B cell (primary cell): ENCODE data around the gene STAB1. TPM values are rescaled to one million over a fixed set of nuclear protein-coding genes. Genes with fewer than 3 reads are reported as not detected.

Experiments used
- ATAC-seq: fragments of 200-7000 bp; cut with Tn5 transposase; one replicate; pipeline ENCODE4 v1.10.0; 2021; ENCODE audit warnings: low read depth, mild to moderate bottlenecking, moderate number of reproducible peaks, moderate library complexity
- CTCF ChIA-PET: fragments of 350-600 bp; sonication (Branson Sonifier 250); formaldehyde crosslinking; loops from one replicate; lab custom pipeline; 2021; ENCODE audit warnings: antibody characterized with exemption, inconsistent platforms; lab: Charles Lee
- POLR2A ChIA-PET: fragments of 350-600 bp; sonication (Branson Sonifier 250); formaldehyde crosslinking; loops from one replicate; lab custom pipeline; 2021; ENCODE audit warnings: antibody characterized with exemption; lab: Charles Lee
- DNase-seq: peaks from one replicate; pipeline ENCODE4 v3.0.0; 2013
- H2AFZ ChIP-seq: 2 replicates; pipeline ENCODE4 v1.6.1; 2012; ENCODE audit warnings: mild to moderate bottlenecking, low read depth, low read length; ENCODE audit not compliant: insufficient read depth, poor library complexity, severe bottlenecking
- H3K27ac ChIP-seq, 2 donors: 1 replicate in 1 of 2; 2 replicates in 1 of 2; pipeline ENCODE4 v1.5.1; 2012 to 2013; ENCODE audit warnings: low read length in 2 of 2, mild to moderate bottlenecking in 2 of 2, moderate library complexity in 1 of 2
- H3K27me3 ChIP-seq, 4 experiments: fragments of 200-600 bp in 1 of 4; sonication (generic) in 1 of 4; replicated peaks in 1 of 4; 1 replicate in 2 of 4; 2 replicates in 2 of 4; pipeline versions ENCODE4 v1.6.1 to v1.7.0; 2013 to 2016; ENCODE audit warnings: low read length in 3 of 4, mild to moderate bottlenecking in 2 of 4, mixed read lengths in 1 of 4, moderate library complexity in 1 of 4; ENCODE audit not compliant: insufficient read depth in 4 of 4, control insufficient read depth in 3 of 4; ENCODE audit errors: control extremely low read depth in 1 of 4
- H3K36me3 ChIP-seq, 2 experiments: replicated peaks in 1 of 2; 1 replicate in 1 of 2; 2 replicates in 1 of 2; pipeline versions ENCODE4 v1.6.1 to v1.7.1; 2013; ENCODE audit warnings: low read length in 1 of 2; ENCODE audit not compliant: insufficient read depth in 2 of 2, control insufficient read depth in 1 of 2; ENCODE audit errors: control extremely low read depth in 1 of 2, extremely low read depth in 1 of 2
- H3K4me1 ChIP-seq, 2 donors: fragments of 200-600 bp in 1 of 2; sonication (generic) in 1 of 2; 1 replicate in 1 of 2; 2 replicates in 1 of 2; pipeline versions ENCODE4 v1.5.1 to v1.6.1; 2013 to 2017; ENCODE audit warnings: low read length in 2 of 2; ENCODE audit not compliant: control insufficient read depth in 2 of 2, insufficient read depth in 2 of 2
- H3K4me2 ChIP-seq: replicated peaks from 2 replicates; pipeline ENCODE3; 2012; ENCODE audit warnings: mild to moderate bottlenecking, low read depth, low read length; ENCODE audit not compliant: poor library complexity, severe bottlenecking
- H3K4me3 ChIP-seq, 5 experiments: fragments of 200-600 bp in 1 of 5; sonication (generic) in 1 of 5; 1 replicate in 3 of 5; 2 replicates in 2 of 5; pipeline versions ENCODE4 v1.5.1 to v1.7.0; 2011 to 2016; ENCODE audit warnings: low read length in 4 of 5, mild to moderate bottlenecking in 4 of 5, low read depth in 2 of 5, control low read depth in 1 of 5, moderate library complexity in 1 of 5; ENCODE audit not compliant: insufficient read depth in 1 of 5; ENCODE audit errors: control extremely low read depth in 1 of 5, extremely low read depth in 1 of 5
- H3K79me2 ChIP-seq: fragments of 200-600 bp; sonication (generic); one replicate; pipeline ENCODE4 v1.6.0; 2016; ENCODE audit warnings: low read length; ENCODE audit not compliant: control insufficient read depth, insufficient read depth
- H3K9ac ChIP-seq: fragments of 200-600 bp; sonication (generic); 2 replicates; pipeline ENCODE4 v1.6.1; 2017; ENCODE audit warnings: mild to moderate bottlenecking, low read length, moderate library complexity
- H3K9me3 ChIP-seq, 3 donors: one replicate each; pipeline versions ENCODE4 v1.6.1 to v1.7.1; 2013; ENCODE audit warnings: low read length in 2 of 3; ENCODE audit not compliant: control insufficient read depth in 2 of 3, insufficient read depth in 1 of 3; ENCODE audit errors: control extremely low read depth in 1 of 3
- H4K20me1 ChIP-seq: 2 replicates; pipeline ENCODE4 v1.6.0; 2012; ENCODE audit warnings: mild to moderate bottlenecking, low read length; ENCODE audit not compliant: insufficient read depth, control insufficient read depth, poor library complexity, severe bottlenecking
- H3K27ac Mint-ChIP-seq: one replicate; pipeline ENCODE4 v1.8.0; 2021; ENCODE audit warnings: mixed read lengths
- H3K27me3 Mint-ChIP-seq: one replicate; pipeline ENCODE4 v1.8.0; 2021; ENCODE audit warnings: mixed read lengths
- H3K4me1 Mint-ChIP-seq: one replicate; pipeline ENCODE4 v1.8.0; 2021; ENCODE audit warnings: mixed read lengths
- H3K4me3 Mint-ChIP-seq: one replicate; pipeline ENCODE4 v1.8.0; 2021; ENCODE audit warnings: mixed read lengths
- H3K9me3 Mint-ChIP-seq: one replicate; pipeline ENCODE4 v1.8.0; 2022; ENCODE audit warnings: mixed read lengths; ENCODE audit not compliant: insufficient read depth
- CTCF ChIP-seq: fragments of 200-600 bp; IDR thresholded peaks from one replicate; pipeline ENCODE4 v1.8.0; 2022; ENCODE audit warnings: antibody characterized with exemption, mild to moderate bottlenecking
- EZH2 ChIP-seq: IDR thresholded peaks from 2 replicates; pipeline ENCODE4 v1.6.1; 2012; ENCODE audit warnings: borderline replicate concordance, low read depth, mild to moderate bottlenecking, moderate library complexity, low read length; ENCODE audit not compliant: insufficient read depth, poor library complexity, severe bottlenecking
- WGBS: methylation state at CpG from one replicate; pipeline ENCODE4 v1.1.5; 2013; ENCODE audit warnings: missing lambda C conversion rate; ENCODE audit not compliant: insufficient coverage; 5-methylcytosine and 5-hydroxymethylcytosine counted together
- intact Hi-C: fragments of 100-400 bp; cut with micrococcal nuclease; formaldehyde crosslinking; loops from one replicate; pipeline ENCODE4 v1.10.0; 2022
- polyA plus RNA-seq: library from polyadenylated mRNA; depleted of rRNA; stranded (reverse); fragments of >200 nt; gene quantifications from 2 replicates; pipeline ENCODE4 v1.2.3, GENCODE V29; 2012
- total RNA-seq, 2 donors: library from RNA; stranded (reverse); fragments of 120-200 nt in 1 of 2; gene quantifications; 1 replicate in 1 of 2; 2 replicates in 1 of 2; pipeline versions ENCODE4 v1.2.3 to v1.2.4, GENCODE V29; 2013 to 2022

The STAB1 gene
- total and polyA plus RNA-seq, 2 donors (not counting 1 experiment from before 2014, with no cell fraction given), result 3.8 to 4.5 TPM

GRCh38 chr3:52502001-52502400 is 6.9 kb downstream of the STAB1 start:
- ATAC-seq (no peak), DNase-seq (no peak)
- Mint-ChIP-seq H3K9me3 (no peaks in the 10 kb centered on the region), H3K4me1 (peaks cover 17% of the 10 kb centered on the region), H3K27me3 (no peaks in the 10 kb centered on the region), H3K4me3 (no peak overlapping the region), H3K27ac (no peak overlapping the region)
- no peaks in the 10 kb centered on the region for H4K20me1 ChIP-seq
- no peaks in the 10 kb centered on the region for H3K9me3 ChIP-seq
- no peak overlapping the region for H2AFZ ChIP-seq
- POLR2A ChIA-PET, result no interaction called here
- H3K27ac ChIP-seq, result no peak overlapping the region
- intact Hi-C loops, result no loop called here
- H3K79me2 ChIP-seq, result no peaks in the 10 kb centered on the region
- H3K4me1 ChIP-seq, result peaks cover 11 to 17% of the 10 kb centered on the region in 2 donors
- CTCF ChIA-PET, result no interaction called here
- H3K4me2 ChIP-seq, result no peak overlapping the region
- H3K36me3 ChIP-seq, result no peaks in the 10 kb centered on the region
- 91% methylated on average over 11 of the region's 11 CpGs for WGBS
- H3K27me3 ChIP-seq, result no peaks in the 10 kb centered on the region
- no peak overlapping the region for H3K4me3 ChIP-seq
- TF ChIP-seq EZH2 (no peak), CTCF (no peak)
- H3K9ac ChIP-seq, result no peak overlapping the region

GRCh38 chr3:52502808-52503350 is 7.7 kb downstream of the STAB1 start:
- no peaks in the 10 kb centered on the region for H3K9me3 Mint-ChIP-seq
- Histone ChIP-seq H3K9me3 (no peaks in the 10 kb centered on the region), H3K36me3 (no peaks in the 10 kb centered on the region), H3K4me1 (peaks cover 11 to 16% of the 10 kb centered on the region in 2 donors), H3K27ac (no peak overlapping the region), H3K4me2 (no peak overlapping the region), H2AFZ (no peak overlapping the region), H3K79me2 (no peaks in the 10 kb centered on the region), H3K4me3 (no peak overlapping the region), H3K9ac (no peak overlapping the region), H4K20me1 (no peaks in the 10 kb centered on the region), H3K27me3 (no peaks in the 10 kb centered on the region)
- intact Hi-C loops, result no loop called here
- 94% methylated on average over 11 of the region's 11 CpGs for WGBS
- TF ChIP-seq CTCF, result no peak
- TF ChIP-seq EZH2, result no peak
- POLR2A ChIA-PET, result no interaction called here
- CTCF ChIA-PET, result no interaction called here
- no peak for ATAC-seq
- H3K4me3 Mint-ChIP-seq, result no peak overlapping the region
- H3K4me1 Mint-ChIP-seq, result peaks cover 17% of the 10 kb centered on the region
- H3K27me3 Mint-ChIP-seq, result no peaks in the 10 kb centered on the region
- H3K27ac Mint-ChIP-seq, result no peak overlapping the region
- no peak for DNase-seq
